Neuronal stem cell (in vitro differentiated cells): ENCODE measurements around the gene ZNRF1.

Experiments
- DNase-seq: peaks from one replicate; pipeline ENCODE4 v3.0.0-alpha.2; 2013; ENCODE audit warnings: low spot score
- H2AFZ ChIP-seq: one replicate; pipeline ENCODE4 v1.6.1; 2013; ENCODE audit warnings: mild to moderate bottlenecking, low read length, inconsistent platforms
- H2AK5ac ChIP-seq: 2 replicates; pipeline ENCODE4 v1.6.1; 2013; ENCODE audit warnings: low read depth, mild to moderate bottlenecking, inconsistent platforms, low read length, moderate library complexity, mixed read lengths
- H2BK120ac ChIP-seq: 2 replicates; pipeline ENCODE4 v1.6.1; 2013; ENCODE audit warnings: low read depth, mild to moderate bottlenecking, inconsistent platforms, low read length, moderate library complexity, mixed read lengths
- H2BK12ac ChIP-seq: one replicate; pipeline ENCODE4 v1.6.1; 2013; ENCODE audit warnings: low read length, inconsistent platforms
- H2BK15ac ChIP-seq: 2 replicates; pipeline ENCODE4 v1.6.1; 2013; ENCODE audit warnings: mild to moderate bottlenecking, low read length, inconsistent platforms, mixed read lengths
- H2BK5ac ChIP-seq: one replicate; pipeline ENCODE4 v1.6.1; 2013; ENCODE audit warnings: inconsistent platforms, mild to moderate bottlenecking, low read length, moderate library complexity
- H3K14ac ChIP-seq: one replicate; pipeline ENCODE4 v1.6.1; 2013; ENCODE audit warnings: low read length, inconsistent platforms
- H3K18ac ChIP-seq: 2 replicates; pipeline ENCODE4 v1.6.1; 2013; ENCODE audit warnings: low read length, inconsistent platforms
- H3K23ac ChIP-seq: 2 replicates; pipeline ENCODE4 v1.6.1; 2013; ENCODE audit warnings: low read depth, mild to moderate bottlenecking, mixed read lengths, low read length, inconsistent platforms; ENCODE audit not compliant: poor library complexity
- H3K27ac ChIP-seq: replicated peaks from 3 replicates; pipeline ENCODE4 v1.5.1; 2013; ENCODE audit warnings: low read length, inconsistent platforms
- H3K27me3 ChIP-seq, 3 experiments: 2 replicates each; pipeline ENCODE4 v1.6.1; 2013; ENCODE audit warnings: low read length in 3 of 3, mild to moderate bottlenecking in 2 of 3, inconsistent platforms in 1 of 3, low read depth in 1 of 3, mixed read lengths in 1 of 3, moderate library complexity in 1 of 3; ENCODE audit not compliant: control insufficient read depth in 3 of 3, insufficient read depth in 3 of 3
- H3K36me3 ChIP-seq, 2 donors: replicated peaks in 1 of 2; 2 replicates each; pipeline ENCODE4 v1.6.1; 2013; ENCODE audit warnings: low read length in 2 of 2; ENCODE audit not compliant: control insufficient read depth in 2 of 2, insufficient read depth in 2 of 2
- H3K4ac ChIP-seq: 2 replicates; pipeline ENCODE4 v1.6.1; 2013; ENCODE audit warnings: inconsistent platforms, mild to moderate bottlenecking, low read length, moderate library complexity
- H3K4me1 ChIP-seq, 2 donors: 1 replicate in 1 of 2; 2 replicates in 1 of 2; pipeline ENCODE4 v1.6.1; 2013; ENCODE audit warnings: low read length in 2 of 2, low read depth in 1 of 2; ENCODE audit not compliant: control insufficient read depth in 2 of 2, insufficient read depth in 1 of 2
- H3K4me2 ChIP-seq: one replicate; pipeline ENCODE4 v1.6.1; 2013; ENCODE audit warnings: mild to moderate bottlenecking, low read length, inconsistent platforms; ENCODE audit not compliant: insufficient read depth, poor library complexity, severe bottlenecking
- H3K4me3 ChIP-seq, 2 donors: 2 replicates each; pipeline ENCODE4 v1.5.1; 2013; ENCODE audit warnings: low read length in 2 of 2, mild to moderate bottlenecking in 2 of 2, inconsistent platforms in 1 of 2, moderate library complexity in 1 of 2
- H3K79me1 ChIP-seq: one replicate; pipeline ENCODE4 v1.6.1; 2013; ENCODE audit warnings: low read depth, mild to moderate bottlenecking, inconsistent platforms, low read length, moderate library complexity
- H3K9ac ChIP-seq: one replicate; pipeline ENCODE4 v1.6.1; 2013; ENCODE audit warnings: mild to moderate bottlenecking, low read depth, low read length, inconsistent platforms; ENCODE audit not compliant: poor library complexity
- H3K9me3 ChIP-seq, 2 donors: replicated peaks in 1 of 2; 2 replicates each; pipeline versions ENCODE3 to v1.6.1; 2013; ENCODE audit warnings: low read length in 2 of 2, mild to moderate bottlenecking in 2 of 2, inconsistent platforms in 1 of 2, low read depth in 1 of 2, mixed read lengths in 1 of 2, moderate library complexity in 1 of 2; ENCODE audit not compliant: control insufficient read depth in 2 of 2, insufficient read depth in 1 of 2
- H4K8ac ChIP-seq: one replicate; pipeline ENCODE4 v1.6.1; 2013; ENCODE audit warnings: low read depth, mild to moderate bottlenecking, inconsistent platforms, low read length, moderate library complexity
- H4K91ac ChIP-seq: one replicate; pipeline ENCODE4 v1.6.1; 2013; ENCODE audit warnings: low read length, low read depth, mild to moderate bottlenecking, inconsistent platforms; ENCODE audit not compliant: poor library complexity
- WGBS, 2 donors: extraction: QIAGEN DNeasy Blood & Tissue Kit; methylation state at CpG; one replicate each; pipeline ENCODE4 v1.1.7; 2013; ENCODE audit warnings: missing lambda C conversion rate in 2 of 2, mixed read lengths in 1 of 2; ENCODE audit not compliant: insufficient read length in 2 of 2, insufficient replicate concordance in 1 of 2; ENCODE audit errors: extremely low coverage in 2 of 2; 5-methylcytosine and 5-hydroxymethylcytosine counted together

ZNRF1 gene

GRCh38 chr16:74982256-74982655 is 16.6 kb upstream of the ZNRF1 start:
- Histone ChIP-seq H2BK5ac (no peak overlapping the region), H3K9ac (no peak overlapping the region), H2BK15ac (no peak overlapping the region), H3K23ac (no peak overlapping the region), H3K4me1 (peaks cover 1 to 2% of the 10 kb centered on the region in 2 donors), H3K36me3 (peaks cover 0 to 17% of the 10 kb centered on the region in 2 donors), H2AK5ac (no peak overlapping the region), H2BK12ac (no peak overlapping the region), H3K4me3 (no peak overlapping the region), H3K4me2 (no peak overlapping the region), H3K9me3 (no peaks in the 10 kb centered on the region), H3K27me3 (no peaks in the 10 kb centered on the region), H3K18ac (no peak overlapping the region), H3K79me1 (peaks cover 4% of the 10 kb centered on the region), H2AFZ (no peak overlapping the region), H4K8ac (no peak overlapping the region), H4K91ac (no peak overlapping the region), H3K4ac (no peak overlapping the region), H3K27ac (no peak overlapping the region), H2BK120ac (no peak overlapping the region), H3K14ac (no peak overlapping the region)
- no peak for DNase-seq
- no CpG with 5 or more reads among the region's 1 CpG for WGBS, 2 donors

- H2AFZ ChIP-seq = peak overlapping the region; percentile 94
- peak overlapping the region; percentile 99 for H3K9ac ChIP-seq
- H3K79me1 ChIP-seq = peaks cover 4% of the 10 kb centered on the region
- no peak overlapping the region for H2BK120ac ChIP-seq
- peak overlapping the region; percentile 21 for H2BK5ac ChIP-seq
- H3K4me3 ChIP-seq = peak overlapping the region; percentile 93 to 97
- no peak overlapping the region for H3K27ac ChIP-seq
- H3K18ac ChIP-seq = peak overlapping the region; percentile 98
- no peak overlapping the region for H2AK5ac ChIP-seq
- no peaks in the 10 kb centered on the region for H3K27me3 ChIP-seq
- no peak overlapping the region for H2BK15ac ChIP-seq
- H3K23ac ChIP-seq = peak overlapping the region; percentile 70
- H3K4ac ChIP-seq = no peak overlapping the region
- H2BK12ac ChIP-seq = no peak overlapping the region
- H3K9me3 ChIP-seq = no peaks in the 10 kb centered on the region
- no peak overlapping the region for H4K91ac ChIP-seq
- WGBS, 2 donors = no CpG with 5 or more reads among the region's 13 CpGs
- peak overlapping the region; percentile 59 for H3K4me2 ChIP-seq
- peaks cover 1 to 2% of the 10 kb centered on the region in 2 donors for H3K4me1 ChIP-seq
- no peak overlapping the region for H4K8ac ChIP-seq
- H3K14ac ChIP-seq = peak overlapping the region; percentile 89
- DNase-seq = no peak
- no peaks in the 10 kb centered on the region for H3K36me3 ChIP-seq
Measured at GRCh38 chr16:74984194-74984528, 14.7 kb upstream of the ZNRF1 start.

GRCh38 chr16:74984529-74985296 is 14.1 kb upstream of the ZNRF1 start, which contains the start of gene WDR59:
WDR59 (minus strand) TSS chr16:74985123; CDS start chr16:74985017, 106 bp downstream.
- peak within 1 kb of the TSS; percentile 99 for H3K9ac ChIP-seq

GRCh38 chr16:74987027-74987681 is 11.7 kb upstream of the ZNRF1 start:
- WGBS, 2 donors = no CpG with 5 or more reads among the region's 8 CpGs

More at GRCh38 chr16:74984529-74985296, 14.1 kb upstream of the ZNRF1 start, which contains the start of gene WDR59:
- Histone ChIP-seq H3K23ac (peak within 1 kb of the TSS; percentile 70), H2BK15ac (peak within 1 kb of the TSS; percentile 47), H3K14ac (peak within 1 kb of the TSS; percentile 89), H3K18ac (peak within 1 kb of the TSS; percentile 98), H3K4ac (no peak within 1 kb of the TSS), H3K27me3 (no peaks in the 10 kb centered on the region), H3K4me2 (peak within 1 kb of the TSS; percentile 59), H2BK12ac (no peak within 1 kb of the TSS), H3K4me3 (peak within 1 kb of the TSS; percentile 93 to 97), H2AK5ac (peak within 1 kb of the TSS; percentile 91), H3K79me1 (peaks cover 4% of the 10 kb centered on the region), H3K9me3 (no peaks in the 10 kb centered on the region), H4K91ac (no peak within 1 kb of the TSS), H3K36me3 (no peaks in the 10 kb centered on the region), H3K27ac (peak within 1 kb of the TSS; percentile 71), H4K8ac (no peak within 1 kb of the TSS), H3K4me1 (peaks cover 1 to 2% of the 10 kb centered on the region in 2 donors), H2BK120ac (peak within 1 kb of the TSS; percentile 55), H2AFZ (peak within 1 kb of the TSS; percentile 94), H2BK5ac (peak within 1 kb of the TSS; percentile 21)
- DNase-seq = peak; percentile 98
- WGBS, 2 donors = no CpG with 5 or more reads among the region's 68 CpGs

More at GRCh38 chr16:74987027-74987681, 11.7 kb upstream of the ZNRF1 start:
- H3K36me3 ChIP-seq = no peaks in the 10 kb centered on the region
- H2BK5ac ChIP-seq = no peak overlapping the region
- H3K18ac ChIP-seq = no peak overlapping the region
- no peak overlapping the region for H3K4me3 ChIP-seq
- H3K9ac ChIP-seq = no peak overlapping the region
- no peak overlapping the region for H2BK12ac ChIP-seq
- H2AFZ ChIP-seq = no peak overlapping the region
- H3K4me2 ChIP-seq = no peak overlapping the region
- no peak overlapping the region for H3K23ac ChIP-seq
- H3K27ac ChIP-seq = no peak overlapping the region
- H4K8ac ChIP-seq = no peak overlapping the region
- no peak for DNase-seq
- H3K4ac ChIP-seq = no peak overlapping the region
- no peak overlapping the region for H3K14ac ChIP-seq
- no peaks in the 10 kb centered on the region for H3K27me3 ChIP-seq
- no peaks in the 10 kb centered on the region for H3K9me3 ChIP-seq
- H2BK120ac ChIP-seq = no peak overlapping the region
- peaks cover 4% of the 10 kb centered on the region for H3K79me1 ChIP-seq
- no peak overlapping the region for H2BK15ac ChIP-seq
- H2AK5ac ChIP-seq = no peak overlapping the region
- H3K4me1 ChIP-seq = peaks cover 1 to 6% of the 10 kb centered on the region in 2 donors
- no peak overlapping the region for H4K91ac ChIP-seq
